HepG2 (cell line): ENCODE data around the gene NHERF2. TPM values are rescaled to one million over a fixed set of nuclear protein-coding genes. Genes with fewer than 3 reads are reported as not detected.

Experiments used
- ATAC-seq: fragments of 200-7000 bp; cut with Tn5 transposase; 3 replicates; pipeline ENCODE4 v1.9.1; 2020; ENCODE audit warnings: mild to moderate bottlenecking, moderate library complexity
- BruUV-seq: library from RNA; stranded (reverse); fragments of 400-500 nt; replicated peaks from 2 replicates; lab custom pipeline; 2021; lab: Mats Ljungman, UMichigan
- CTCF ChIA-PET: fragments of 300-600 bp; formaldehyde crosslinking; extraction: SDS; loops from one replicate; lab custom pipeline; 2021; ENCODE audit warnings: low total read pairs, inconsistent platforms, low intra/inter-chr PET ratio; lab: Yijun Ruan, JAX
- POLR2A ChIA-PET: fragments of 350-600 bp; sonication (Branson Sonifier 250); formaldehyde crosslinking; loops from one replicate; lab custom pipeline; 2020; ENCODE audit warnings: antibody characterized with exemption, inconsistent platforms; lab: Yijun Ruan, JAX
- DNase-seq: peaks from one replicate; pipeline ENCODE4 v3.0.0-alpha.2; 2015; ENCODE audit warnings: low spot score
- FAIRE-seq: peaks from 3 replicates; lab custom pipeline; 2011; peaks lifted over from hg19 to GRCh38; lab: Jason Lieb, UNC
- H2AFZ ChIP-seq: one replicate; pipeline ENCODE4 v1.6.1; 2011; ENCODE audit warnings: low read length, inconsistent platforms
- H3K27ac ChIP-seq: fragments of 300-600 bp; 3 replicates; pipeline ENCODE4 v1.8.0; 2011; ENCODE audit warnings: mixed run types, mild to moderate bottlenecking, mixed read lengths, low read length, inconsistent platforms; ENCODE audit not compliant: insufficient read depth; ENCODE audit errors: extremely low read length
- H3K27me3 ChIP-seq, 2 experiments: fragments of 200-600 bp in 1 of 2; 2 replicates in 1 of 2; 3 replicates in 1 of 2; pipeline versions ENCODE4 v1.6.0 to v1.8.0; 2011; ENCODE audit warnings: low read length in 2 of 2, mild to moderate bottlenecking in 2 of 2, moderate library complexity in 2 of 2, inconsistent platforms in 1 of 2; ENCODE audit not compliant: insufficient read depth in 2 of 2, control insufficient read depth in 1 of 2
- H3K36me3 ChIP-seq, 2 experiments: fragments of 200-600 bp in 1 of 2; replicated peaks in 1 of 2; 2 replicates in 1 of 2; 3 replicates in 1 of 2; pipeline versions ENCODE4 v1.5.1 to v1.8.0; 2011; ENCODE audit warnings: low read length in 2 of 2, inconsistent platforms in 1 of 2; ENCODE audit not compliant: insufficient read depth in 2 of 2, control insufficient read depth in 1 of 2
- H3K4me1 ChIP-seq: 2 replicates; pipeline ENCODE4 v1.5.1; 2012; ENCODE audit warnings: low read length, inconsistent platforms; ENCODE audit not compliant: insufficient read depth
- H3K4me2 ChIP-seq: 2 replicates; pipeline ENCODE4 v1.6.0; 2011; ENCODE audit warnings: low read depth, low read length, inconsistent platforms
- H3K4me3 ChIP-seq, 3 experiments: fragments of 200-600 bp in 1 of 3; sonication (generic), shearing (Covaris generic) in 1 of 3; replicated peaks in 1 of 3; 2 replicates each; pipeline ENCODE4 v1.5.1; 2011 to 2016; ENCODE audit warnings: low read length in 3 of 3, inconsistent platforms in 2 of 3, low read depth in 2 of 3, mild to moderate bottlenecking in 2 of 3, control low read depth in 1 of 3, mixed read lengths in 1 of 3; ENCODE audit not compliant: insufficient read depth in 1 of 3
- H3K79me2 ChIP-seq: one replicate; pipeline ENCODE4 v1.6.1; 2011; ENCODE audit warnings: low read length, inconsistent platforms; ENCODE audit not compliant: insufficient read depth
- H3K9ac ChIP-seq: 2 replicates; pipeline ENCODE4 v1.6.0; 2011; ENCODE audit warnings: mild to moderate bottlenecking, low read depth, low read length, inconsistent platforms; ENCODE audit not compliant: insufficient read depth
- H3K9me3 ChIP-seq: 2 replicates; pipeline ENCODE4 v1.5.1; 2012; ENCODE audit warnings: mild to moderate bottlenecking, low read length
- H4K20me1 ChIP-seq: 2 replicates; pipeline ENCODE4 v1.6.0; 2011; ENCODE audit warnings: inconsistent platforms, mild to moderate bottlenecking, low read length, moderate library complexity; ENCODE audit not compliant: insufficient read depth
- CERS6 ChIP-seq: sonication (generic); formaldehyde crosslinking; IDR thresholded peaks from 2 replicates; pipeline ENCODE4 v1.5.0; 2020; ENCODE audit warnings: missing genetic modification reagents
- IKZF4 ChIP-seq: sonication (generic); formaldehyde crosslinking; IDR thresholded peaks from 2 replicates; pipeline ENCODE4 v1.5.1; 2020; ENCODE audit warnings: borderline replicate concordance, mild to moderate bottlenecking, low read depth, missing genetic modification reagents; ENCODE audit errors: not compliant biosample characterization
- MLX ChIP-seq: IDR thresholded peaks from 2 replicates; pipeline ENCODE4 v1.6.1; 2016
- NRL ChIP-seq: sonication (generic); formaldehyde crosslinking; IDR thresholded peaks from 2 replicates; pipeline ENCODE4 v1.5.0; 2020; ENCODE audit warnings: missing genetic modification reagents, mild to moderate bottlenecking, moderate library complexity, borderline replicate concordance
- SMARCE1 ChIP-seq: fragments of 450-650 bp; IDR thresholded peaks from 2 replicates; pipeline ENCODE4 v1.6.1; 2017; ENCODE audit warnings: borderline replicate concordance
- SRSF4 ChIP-seq: fragments of 200-400 bp; formaldehyde crosslinking; IDR thresholded peaks from one replicate; pipeline ENCODE4 v1.6.1; 2018; ENCODE audit warnings: mild to moderate bottlenecking, low read depth, low read length, moderate library complexity; ENCODE audit not compliant: poor library complexity, severe bottlenecking
- TMF1 ChIP-seq: sonication (generic); formaldehyde crosslinking; IDR thresholded peaks from 2 replicates; pipeline ENCODE4 v1.8.1; 2022; ENCODE audit warnings: low read depth, missing genetic modification reagents
- ZEB1 ChIP-seq: IDR thresholded peaks from 2 replicates; pipeline ENCODE4 v1.6.1; 2012; ENCODE audit warnings: mild to moderate bottlenecking, low read depth, inconsistent platforms; ENCODE audit not compliant: insufficient replicate concordance
- ZNF17 ChIP-seq: sonication (generic); formaldehyde crosslinking; IDR thresholded peaks from 2 replicates; pipeline ENCODE4 v1.5.0; 2020; ENCODE audit warnings: mild to moderate bottlenecking, missing genetic modification reagents
- ZNF512 ChIP-seq: sonication (generic); formaldehyde crosslinking; IDR thresholded peaks from 2 replicates; pipeline ENCODE4 v1.4.0; 2020; ENCODE audit warnings: mild to moderate bottlenecking, missing genetic modification reagents
- ZNF569 ChIP-seq: sonication (generic); formaldehyde crosslinking; IDR thresholded peaks from 2 replicates; pipeline ENCODE4 v1.5.0; 2020; ENCODE audit warnings: mild to moderate bottlenecking, missing genetic modification reagents, moderate library complexity, borderline replicate concordance
- ZNF746 ChIP-seq: sonication (generic); formaldehyde crosslinking; IDR thresholded peaks from 2 replicates; pipeline ENCODE4 v1.8.0; 2022; ENCODE audit warnings: mild to moderate bottlenecking, missing genetic modification reagents
- ZNF780A ChIP-seq: sonication (generic); formaldehyde crosslinking; IDR thresholded peaks from 2 replicates; pipeline ENCODE4 v1.8.0; 2022; ENCODE audit warnings: mild to moderate bottlenecking, missing genetic modification reagents, moderate library complexity
- WGBS: methylation state at CpG from one replicate; pipeline ENCODE4 v1.1.6; 2017; ENCODE audit warnings: low lambda C conversion rate; 5-methylcytosine and 5-hydroxymethylcytosine counted together
- in situ Hi-C: cut with HindIII; loops from 2 replicates; pipeline ENCODE4 v1.10.0; 2017; ENCODE audit warnings: low pct_unique_long_range_greater_than_20kb; ENCODE audit not compliant: extremely low pct_ligation_motif_present
- intact Hi-C: fragments of 100-400 bp; cut with micrococcal nuclease; formaldehyde crosslinking; loops from one replicate; pipeline ENCODE4 v1.10.0; 2022; ENCODE audit not compliant: unreplicated experiment
- polyA plus RNA-seq, 8 experiments: library from polyadenylated mRNA; depleted of rRNA in 3 of 8; stranded (reverse) in 7 of 8; unstranded in 1 of 8; fragments of >200 nt; fragmentation: Illumina TruSeq in 4 of 8; extraction: Trizol in 4 of 8; gene quantifications; 2 replicates each; pipeline versions ENCODE4 v1.2.1 to v1.2.3, GENCODE V29; 2011 to 2016; ENCODE audit warnings: low read depth in 4 of 8, missing spikeins in 1 of 8, mixed read lengths in 1 of 8; ENCODE audit not compliant: insufficient read depth in 1 of 8
- total RNA-seq, 5 experiments: library from RNA; depleted of rRNA; stranded (reverse); fragments of >200 nt; fragmentation: Illumina TruSeq; extraction: Trizol; gene quantifications; 2 replicates each; pipeline ENCODE4 v1.2.3, GENCODE V29; 2016; ENCODE audit warnings: low read depth in 1 of 5
- TF ChIP-seq, protein P1 (sequence below): sonication (generic); formaldehyde crosslinking; IDR thresholded peaks from 2 replicates; pipeline ENCODE4 v1.5.0; 2020; ENCODE audit warnings: mild to moderate bottlenecking, missing genetic modification reagents

NHERF2 gene
- total and polyA plus RNA-seq, 2 of the 13 experiments (the other 11 are each of a cell fraction or from before 2014, with no cell fraction given): 23.7 to 39.3 TPM

DNA sequence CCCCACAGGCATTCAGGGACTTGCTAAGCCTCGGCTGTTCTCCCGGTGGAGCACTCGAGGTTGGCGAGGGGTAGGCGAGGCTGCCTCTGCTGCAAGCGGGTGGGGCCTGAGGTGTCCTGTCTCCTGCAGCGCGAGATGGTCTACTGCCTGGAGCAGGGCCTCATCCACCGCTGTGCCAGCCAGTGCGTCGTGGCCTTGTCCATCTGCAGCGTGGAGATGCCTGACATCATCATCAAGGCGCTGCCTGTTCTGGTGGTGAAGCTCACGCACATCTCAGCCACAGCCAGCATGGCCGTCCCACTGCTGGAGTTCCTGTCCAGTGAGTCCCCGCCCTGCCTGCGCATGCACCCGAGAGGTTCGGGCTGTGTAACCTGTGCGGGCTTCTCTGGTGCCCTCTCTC, 47.4 kb downstream of the NHERF2 start:
- H3K36me3 ChIP-seq: peaks cover 16 to 21% of the 10 kb centered on the region in 2 experiments; a peak in 4 of 5 replicates
- in situ Hi-C loops: no loop called here

More for the DNA sequence above, 47.4 kb downstream of the NHERF2 start:
- FAIRE-seq: no peak
- intact Hi-C loops: no loop called here
- no peak overlapping the region for H3K27ac ChIP-seq
- no peaks in the 10 kb centered on the region for H4K20me1 ChIP-seq
- no peaks in the 10 kb centered on the region for H3K4me1 ChIP-seq
- no peak for DNase-seq
- no TSS peak for BruUV-seq
- TF ChIP-seq, protein P1, sequence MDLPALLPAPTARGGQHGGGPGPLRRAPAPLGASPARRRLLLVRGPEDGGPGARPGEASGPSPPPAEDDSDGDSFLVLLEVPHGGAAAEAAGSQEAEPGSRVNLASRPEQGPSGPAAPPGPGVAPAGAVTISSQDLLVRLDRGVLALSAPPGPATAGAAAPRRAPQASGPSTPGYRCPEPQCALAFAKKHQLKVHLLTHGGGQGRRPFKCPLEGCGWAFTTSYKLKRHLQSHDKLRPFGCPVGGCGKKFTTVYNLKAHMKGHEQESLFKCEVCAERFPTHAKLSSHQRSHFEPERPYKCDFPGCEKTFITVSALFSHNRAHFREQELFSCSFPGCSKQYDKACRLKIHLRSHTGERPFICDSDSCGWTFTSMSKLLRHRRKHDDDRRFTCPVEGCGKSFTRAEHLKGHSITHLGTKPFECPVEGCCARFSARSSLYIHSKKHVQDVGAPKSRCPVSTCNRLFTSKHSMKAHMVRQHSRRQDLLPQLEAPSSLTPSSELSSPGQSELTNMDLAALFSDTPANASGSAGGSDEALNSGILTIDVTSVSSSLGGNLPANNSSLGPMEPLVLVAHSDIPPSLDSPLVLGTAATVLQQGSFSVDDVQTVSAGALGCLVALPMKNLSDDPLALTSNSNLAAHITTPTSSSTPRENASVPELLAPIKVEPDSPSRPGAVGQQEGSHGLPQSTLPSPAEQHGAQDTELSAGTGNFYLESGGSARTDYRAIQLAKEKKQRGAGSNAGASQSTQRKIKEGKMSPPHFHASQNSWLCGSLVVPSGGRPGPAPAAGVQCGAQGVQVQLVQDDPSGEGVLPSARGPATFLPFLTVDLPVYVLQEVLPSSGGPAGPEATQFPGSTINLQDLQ: no peak
- TF ChIP-seq SMARCE1 (no peak), NRL (CRISPR knock-in tag) (no peak), IKZF4 (CRISPR knock-in tag) (no peak), ZNF780A (CRISPR knock-in tag) (no peak), ZNF746 (CRISPR knock-in tag) (no peak), ZNF512 (CRISPR knock-in tag) (no peak), ZNF17 (CRISPR knock-in tag) (no peak), CERS6 (CRISPR knock-in tag) (no peak), SRSF4 (no peak), ZNF569 (CRISPR knock-in tag) (no peak), MLX (CRISPR knock-in tag) (no peak), TMF1 (CRISPR knock-in tag) (no peak), ZEB1 (no peak)
- no peaks in the 10 kb centered on the region for H3K79me2 ChIP-seq
- no peak for ATAC-seq
- CTCF ChIA-PET: no interaction called here
- H3K4me3 ChIP-seq: no peak overlapping the region
- H3K9me3 ChIP-seq: no peaks in the 10 kb centered on the region
- WGBS: 97% methylated on average over 7 of the region's 20 CpGs
- H3K27me3 ChIP-seq: no peaks in the 10 kb centered on the region
- POLR2A ChIA-PET: no interaction called here
- H3K9ac ChIP-seq: no peak overlapping the region
- H3K4me2 ChIP-seq: no peak overlapping the region
- no peak overlapping the region for H2AFZ ChIP-seq
